Naive thymus-derived CD8-positive, alpha-beta T cell (primary cell): ENCODE measurements around the gene FOLR1. TPM values are rescaled to one million over a fixed set of nuclear protein-coding genes. Genes with fewer than 3 reads are reported as not detected.

Experiments
- ATAC-seq, 2 donors: fragments of 150-1000 bp; cut with Tn5 transposase in 1 of 2; sonication (Bioruptor Pico), chemical (Tn5 transposase) in 1 of 2; 1 replicate in 1 of 2; 2 replicates in 1 of 2; pipeline ENCODE4 v1.10.0; 2021; ENCODE audit warnings: mild to moderate bottlenecking in 2 of 2, moderate library complexity in 2 of 2
- POLR2A ChIA-PET: fragments of 350-600 bp; sonication (Branson Sonifier 250); formaldehyde crosslinking; loops from one replicate; lab custom pipeline; 2021; ENCODE audit warnings: antibody characterized with exemption; lab: Charles Lee
- DNase-seq, 10 donors: peaks; one replicate each; pipeline versions ENCODE4 v3.0.0 to v3.0.0-alpha.2; 2020 to 2022
- H3K27ac Mint-ChIP-seq, 10 donors: one replicate each; pipeline ENCODE4 v1.8.0; 2020 to 2022; ENCODE audit warnings: mild to moderate bottlenecking in 10 of 10, mixed read lengths in 10 of 10, moderate library complexity in 4 of 10, inconsistent platforms in 1 of 10
- H3K27me3 Mint-ChIP-seq, 5 donors: one replicate each; pipeline ENCODE4 v1.8.0; 2021 to 2022; ENCODE audit warnings: mixed read lengths in 5 of 5
- H3K36me3 Mint-ChIP-seq, 3 donors: one replicate each; pipeline ENCODE4 v1.8.0; 2020 to 2022; ENCODE audit warnings: mixed read lengths in 3 of 3, mild to moderate bottlenecking in 2 of 3, inconsistent platforms in 1 of 3
- H3K4me1 Mint-ChIP-seq, 4 donors: one replicate each; pipeline ENCODE4 v1.8.0; 2021 to 2022; ENCODE audit warnings: mixed read lengths in 4 of 4
- H3K4me3 Mint-ChIP-seq, 10 donors: one replicate each; pipeline ENCODE4 v1.8.0; 2020 to 2022; ENCODE audit warnings: mild to moderate bottlenecking in 10 of 10, mixed read lengths in 10 of 10, moderate library complexity in 6 of 10, inconsistent platforms in 1 of 10
- H3K9me3 Mint-ChIP-seq, 9 donors: one replicate each; pipeline ENCODE4 v1.8.0; 2020 to 2022; ENCODE audit warnings: mixed read lengths in 9 of 9, mild to moderate bottlenecking in 3 of 9, inconsistent platforms in 1 of 9, moderate library complexity in 1 of 9
- polyA plus RNA-seq, 3 donors: library from polyadenylated mRNA; unstranded; fragments of 300-500 nt; fragmentation: Illumina TruSeq; gene quantifications; one replicate each; pipeline ENCODE4 v1.2.3, GENCODE V29; 2021
- total RNA-seq, 8 experiments: library from RNA in 2 of 8; stranded (reverse) in 2 of 8; gene quantifications; one replicate each; pipeline ENCODE4 v1.2.3 and lab custom pipeline; 2021 to 2026

FOLR1 gene
- total and polyA plus RNA-seq, 5 experiments from 2014 or later: not detected

- peaks cover 0 to 50% (median 0%) of the 10 kb centered on the region in 3 donors for H3K36me3 Mint-ChIP-seq
- POLR2A ChIA-PET: no interaction called here
- peaks cover 11 to 24% (median 15%) of the 10 kb centered on the region in 4 donors for H3K4me1 Mint-ChIP-seq
- no peaks in the 10 kb centered on the region for H3K9me3 Mint-ChIP-seq
- ATAC-seq (no peak), DNase-seq (peak in 1 of 10 donors; percentile 7)
- peak overlapping the region in 5 of 10 donors; percentile 27 to 87 (median 44) for H3K27ac Mint-ChIP-seq
- no peak overlapping the region for H3K4me3 Mint-ChIP-seq
- H3K27me3 Mint-ChIP-seq: peaks cover 0 to 9% (median 5%) of the 10 kb centered on the region in 5 donors
Observed at GRCh38 chr11:72234920-72235319, 43.0 kb downstream of the FOLR1 start.

GRCh38 chr11:72235351-72236057 lies 43.6 kb downstream of the FOLR1 start:
- Mint-ChIP-seq H3K9me3 (no peaks in the 10 kb centered on the region), H3K4me3 (no peak overlapping the region), H3K4me1 (peaks cover 14 to 28% (median 20%) of the 10 kb centered on the region in 4 donors), H3K36me3 (peaks cover 0 to 47% (median 0%) of the 10 kb centered on the region in 3 donors), H3K27me3 (peaks cover 3 to 15% (median 9%) of the 10 kb centered on the region in 5 donors), H3K27ac (peak overlapping the region in 3 of 10 donors; percentile 29 to 87 (median 41))
- no peak for ATAC-seq
- DNase-seq: no peak
- POLR2A ChIA-PET: interaction anchor here (0.9 to 2.4 kb wide), 2 partner anchors 10 to 12 kb away, joined by 3 to 11 read pairs; partner anchors contain the start of gene INPPL1

DNA sequence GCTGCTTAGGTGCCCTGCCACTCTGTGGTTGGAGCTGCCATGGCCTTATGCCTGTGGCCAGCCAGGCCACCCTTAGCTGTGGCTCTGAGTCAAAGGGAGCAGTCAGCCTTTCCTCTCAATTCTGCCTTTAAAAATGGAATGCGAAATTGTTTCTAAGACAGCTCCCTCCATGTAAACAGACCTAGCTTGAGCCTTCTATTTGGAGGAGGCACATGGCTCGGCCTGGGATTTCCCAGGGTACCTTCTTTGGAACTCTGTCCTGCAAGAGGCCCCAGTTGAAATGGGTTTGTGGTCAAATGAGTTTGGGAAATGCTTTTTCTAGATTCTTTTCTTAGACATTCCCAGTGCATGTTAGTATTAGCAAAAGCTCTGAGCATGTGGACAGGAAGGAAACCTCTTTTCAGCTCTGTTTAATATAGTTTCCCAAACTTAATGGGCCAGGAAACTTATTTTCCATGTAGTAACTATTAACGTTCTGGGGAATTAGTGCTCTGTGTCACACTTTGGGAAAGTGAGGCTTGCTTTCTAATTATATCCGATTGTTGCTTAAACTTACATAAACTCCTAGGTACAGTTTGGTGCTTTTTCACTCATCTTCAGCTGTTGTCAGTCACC lies 44.2 kb downstream of the FOLR1 start:
- peak in 1 of 10 donors; percentile 3 for DNase-seq
- no peak overlapping the region for H3K4me3 Mint-ChIP-seq
- POLR2A ChIA-PET: interaction anchor here (0.9 to 2.4 kb wide), 2 partner anchors 11 to 13 kb away, joined by 3 to 11 read pairs; partner anchors contain the start of gene INPPL1
- peaks cover 8 to 22% (median 14%) of the 10 kb centered on the region in 5 donors for H3K27me3 Mint-ChIP-seq
- H3K27ac Mint-ChIP-seq: peak overlapping the region in 5 of 10 donors; percentile 10 to 89 (median 55)
- peaks cover 19 to 34% (median 25%) of the 10 kb centered on the region in 4 donors for H3K4me1 Mint-ChIP-seq
- ATAC-seq: no peak
- no peaks in the 10 kb centered on the region for H3K9me3 Mint-ChIP-seq
- peaks cover 0 to 45% (median 0%) of the 10 kb centered on the region in 3 donors for H3K36me3 Mint-ChIP-seq

GRCh38 chr11:72236774-72237111 lies 44.8 kb downstream of the FOLR1 start:
- no peak for ATAC-seq
- peaks cover 0 to 40% (median 0%) of the 10 kb centered on the region in 3 donors for H3K36me3 Mint-ChIP-seq
- H3K4me1 Mint-ChIP-seq: peaks cover 22 to 36% (median 28%) of the 10 kb centered on the region in 4 donors
- H3K9me3 Mint-ChIP-seq: no peaks in the 10 kb centered on the region
- POLR2A ChIA-PET: interaction anchor here (0.9 to 2.4 kb wide), 2 partner anchors 12 to 14 kb away, joined by 3 to 11 read pairs; partner anchors contain the start of gene INPPL1
- H3K4me3 Mint-ChIP-seq: no peak overlapping the region
- peak overlapping the region in 3 of 10 donors; percentile 10 to 89 (median 55) for H3K27ac Mint-ChIP-seq
- DNase-seq: no peak
- H3K27me3 Mint-ChIP-seq: peaks cover 11 to 27% (median 17%) of the 10 kb centered on the region in 5 donors

DNA sequence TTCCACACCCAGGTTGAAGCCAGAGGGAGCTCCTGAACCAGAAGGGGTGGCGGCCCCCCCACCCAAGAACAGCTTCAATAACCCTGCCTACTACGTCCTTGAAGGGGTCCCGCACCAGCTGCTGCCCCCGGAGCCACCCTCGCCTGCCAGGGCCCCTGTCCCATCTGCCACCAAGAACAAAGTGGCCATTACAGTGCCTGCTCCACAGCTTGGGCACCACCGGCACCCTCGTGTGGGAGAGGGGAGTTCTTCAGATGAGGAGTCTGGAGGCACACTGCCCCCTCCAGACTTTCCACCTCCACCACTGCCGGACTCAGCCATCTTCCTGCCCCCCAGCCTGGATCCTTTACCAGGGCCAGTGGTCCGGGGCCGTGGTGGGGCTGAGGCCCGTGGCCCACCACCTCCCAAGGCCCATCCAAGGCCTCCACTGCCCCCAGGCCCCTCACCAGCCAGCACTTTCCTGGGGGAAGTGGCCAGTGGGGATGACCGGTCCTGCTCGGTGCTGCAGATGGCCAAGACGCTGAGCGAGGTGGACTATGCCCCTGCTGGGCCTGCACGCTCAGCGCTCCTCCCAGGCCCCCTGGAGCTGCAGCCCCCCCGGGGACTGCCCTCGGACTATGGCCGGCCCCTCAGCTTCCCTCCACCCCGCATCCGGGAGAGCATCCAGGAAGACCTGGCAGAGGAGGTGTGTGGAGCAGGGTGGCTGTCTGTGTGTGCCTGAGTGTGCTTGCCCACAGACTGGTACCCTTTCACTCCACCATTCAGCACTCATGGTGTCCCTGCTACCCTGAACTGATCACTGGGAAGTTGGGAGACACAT lies 45.4 kb downstream of the FOLR1 start:
- POLR2A ChIA-PET: interaction anchor here (2.4 kb wide), 1 partner anchor 14 kb away, joined by 11 read pairs; no protein-coding TSS in a partner anchor
- Mint-ChIP-seq H3K4me3 (no peak overlapping the region), H3K27ac (peak overlapping the region in 2 of 10 donors; percentile 18 to 55), H3K27me3 (peaks cover 17 to 33% (median 22%) of the 10 kb centered on the region in 5 donors), H3K36me3 (peaks cover 0 to 35% (median 0%) of the 10 kb centered on the region in 3 donors), H3K9me3 (no peaks in the 10 kb centered on the region), H3K4me1 (peaks cover 26 to 42% (median 34%) of the 10 kb centered on the region in 4 donors)
- no peak for ATAC-seq
- DNase-seq: no peak

- Mint-ChIP-seq H3K4me3 (no peak overlapping the region), H3K27ac (no peak overlapping the region), H3K36me3 (peaks cover 0 to 29% (median 0%) of the 10 kb centered on the region in 3 donors), H3K27me3 (peaks cover 21 to 40% (median 28%) of the 10 kb centered on the region in 5 donors), H3K4me1 (peaks cover 26 to 43% (median 35%) of the 10 kb centered on the region in 4 donors), H3K9me3 (peaks cover 0 to 3% (median 0%) of the 10 kb centered on the region in 9 donors)
- peak; percentile 60 to 70 for ATAC-seq
- POLR2A ChIA-PET: interaction anchor here (0.5 to 2.4 kb wide), 2 partner anchors 12 to 15 kb away, joined by 4 to 11 read pairs; no protein-coding TSS in a partner anchor
- DNase-seq: peak in 7 of 10 donors; percentile 18 to 50 (median 40)
Observed at GRCh38 chr11:72238040-72238450, 46.1 kb downstream of the FOLR1 start.

DNA sequence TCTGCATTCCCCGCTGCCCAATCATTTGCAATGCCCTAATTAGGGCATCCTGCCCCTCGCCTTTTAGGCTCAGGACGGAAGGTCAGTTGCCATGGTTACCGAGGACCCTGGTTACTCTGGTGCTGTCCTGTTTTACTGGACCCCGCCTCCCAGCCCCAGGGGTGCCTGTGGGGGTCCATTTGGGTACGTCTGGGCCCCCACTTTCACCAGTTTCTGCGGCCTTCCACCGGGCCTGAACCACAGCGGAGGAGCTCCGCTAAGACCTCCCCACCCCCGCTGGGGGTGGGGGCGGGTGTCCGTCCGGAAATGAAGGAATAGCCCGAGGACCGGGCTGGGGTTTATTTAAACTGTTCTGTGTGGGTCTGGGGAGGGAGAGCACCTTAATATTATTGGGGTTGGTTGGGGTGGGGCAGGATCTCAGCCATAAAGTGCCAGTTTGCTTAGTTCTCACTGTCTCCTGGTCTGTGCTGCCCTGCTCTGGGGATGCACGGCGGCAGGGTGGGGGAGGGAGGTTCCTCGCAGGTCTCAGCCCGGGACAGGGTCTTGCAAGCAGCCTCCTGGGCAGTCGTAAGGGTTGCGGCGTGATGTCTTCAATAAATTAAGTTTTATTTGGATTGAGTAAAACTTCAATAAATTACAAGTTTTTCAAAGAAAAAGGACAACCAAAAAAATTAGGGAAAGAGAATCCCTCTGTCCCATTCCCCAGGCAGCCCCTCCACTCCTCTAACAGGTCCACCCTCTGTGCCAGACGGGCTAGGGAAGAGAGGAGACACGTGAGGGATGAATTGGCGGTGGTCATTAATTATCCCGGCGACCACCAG lies 46.8 kb downstream of the FOLR1 start:
- peaks cover 31 to 49% (median 37%) of the 10 kb centered on the region in 4 donors for H3K4me1 Mint-ChIP-seq
- H3K4me3 Mint-ChIP-seq: peak overlapping the region in 1 of 10 donors; percentile 75
- POLR2A ChIA-PET: interaction anchor here (0.5 kb wide), 1 partner anchor 12 kb away, joined by 4 read pairs; no protein-coding TSS in a partner anchor
- peaks cover 0 to 7% (median 0%) of the 10 kb centered on the region in 9 donors for H3K9me3 Mint-ChIP-seq
- H3K36me3 Mint-ChIP-seq: peaks cover 0 to 28% (median 1%) of the 10 kb centered on the region in 3 donors
- H3K27me3 Mint-ChIP-seq: peaks cover 25 to 47% (median 33%) of the 10 kb centered on the region in 5 donors
- DNase-seq (no peak), ATAC-seq (no peak)
- H3K27ac Mint-ChIP-seq: no peak overlapping the region

GRCh38 chr11:72239313-72239848 lies 47.4 kb downstream of the FOLR1 start:
- DNase-seq (no peak), ATAC-seq (peak in 1 of 2 donors; percentile 24)
- Mint-ChIP-seq H3K4me3 (peak overlapping the region in 9 of 10 donors; percentile 28 to 82 (median 68)), H3K27me3 (peaks cover 25 to 47% (median 33%) of the 10 kb centered on the region in 5 donors), H3K27ac (no peak overlapping the region), H3K36me3 (peaks cover 0 to 23% (median 1%) of the 10 kb centered on the region in 3 donors), H3K9me3 (peaks cover 0 to 7% (median 0%) of the 10 kb centered on the region in 9 donors), H3K4me1 (peaks cover 28 to 44% (median 34%) of the 10 kb centered on the region in 4 donors)
- POLR2A ChIA-PET: no interaction called here

DNA sequence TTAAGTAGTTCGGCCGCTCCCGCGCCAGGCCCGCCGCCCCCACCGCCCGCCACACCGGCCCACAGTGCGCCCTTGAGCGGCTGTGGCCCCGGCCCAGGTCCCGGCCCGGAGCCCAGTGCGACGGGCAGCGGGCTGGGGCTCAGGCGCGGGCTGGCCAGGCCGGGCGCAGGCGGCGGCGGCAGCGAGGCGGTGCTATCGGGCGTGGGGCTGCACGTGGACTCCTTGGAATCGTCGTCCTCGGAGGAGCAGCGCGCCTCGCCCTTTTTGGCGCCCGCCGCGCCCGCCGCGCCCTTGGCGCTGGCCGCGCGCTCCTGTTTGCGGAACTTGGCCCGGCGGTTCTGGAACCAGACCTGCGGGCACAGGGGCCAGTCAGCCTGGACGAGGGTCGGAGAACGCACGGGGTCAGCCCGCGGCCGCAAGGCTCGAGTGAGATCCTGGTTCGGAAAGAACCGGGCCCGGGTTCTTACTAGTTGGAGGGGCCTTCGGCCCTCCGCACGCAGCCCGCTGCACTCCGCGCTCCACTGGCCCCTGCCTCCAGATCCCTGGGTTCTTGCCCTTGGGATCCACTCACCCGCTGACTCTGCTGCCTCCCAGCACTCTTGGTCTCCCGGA lies 48.0 kb downstream of the FOLR1 start:
- DNase-seq (no peak), ATAC-seq (peak in 1 of 2 donors; percentile 29)
- Mint-ChIP-seq H3K4me3 (peak overlapping the region in 9 of 10 donors; percentile 61 to 87 (median 79)), H3K9me3 (peaks cover 0 to 7% (median 0%) of the 10 kb centered on the region in 9 donors), H3K27ac (peak overlapping the region in 2 of 10 donors; percentile 69 to 76), H3K27me3 (peaks cover 30 to 47% (median 39%) of the 10 kb centered on the region in 5 donors), H3K36me3 (peaks cover 0 to 22% (median 1%) of the 10 kb centered on the region in 3 donors), H3K4me1 (peaks cover 28 to 40% (median 34%) of the 10 kb centered on the region in 4 donors)
- POLR2A ChIA-PET: no interaction called here

GRCh38 chr11:72240461-72241290 lies 48.7 kb downstream of the FOLR1 start:
- Mint-ChIP-seq H3K36me3 (peaks cover 0 to 22% (median 1%) of the 10 kb centered on the region in 3 donors), H3K27me3 (peaks cover 30 to 47% (median 39%) of the 10 kb centered on the region in 5 donors), H3K4me1 (peaks cover 28 to 40% (median 34%) of the 10 kb centered on the region in 4 donors), H3K4me3 (peak overlapping the region; percentile 55 to 87 (median 78)), H3K9me3 (peaks cover 0 to 7% (median 0%) of the 10 kb centered on the region in 9 donors), H3K27ac (peak overlapping the region in 5 of 10 donors; percentile 15 to 76 (median 63))
- POLR2A ChIA-PET: interaction anchor here (1.0 kb wide), 1 partner anchor 17 kb away, joined by 4 read pairs; no protein-coding TSS in a partner anchor
- ATAC-seq (peak; percentile 17 to 42), DNase-seq (no peak)
